Fibroblast of lung (primary cell): ENCODE results near the gene USP20. TPM values are rescaled to one million over a fixed set of nuclear protein-coding genes. Genes with fewer than 3 reads are reported as not detected.

Experiments used
- DNase-seq, 2 donors: peaks; one replicate each; pipeline versions ENCODE4 v3.0.0 to v3.0.0-alpha.2; 2010; ENCODE audit warnings: low read depth in 2 of 2
- H2AFZ ChIP-seq: 2 replicates; pipeline ENCODE4 v1.5.1; 2012; ENCODE audit warnings: low read length, control low read depth, inconsistent platforms
- H3K27ac ChIP-seq: 2 replicates; pipeline ENCODE4 v1.5.1; 2011; ENCODE audit warnings: low read length, control low read depth; ENCODE audit not compliant: insufficient read depth
- H3K27me3 ChIP-seq: 2 replicates; pipeline ENCODE4 v1.5.1; 2011; ENCODE audit warnings: mild to moderate bottlenecking, low read length; ENCODE audit not compliant: control insufficient read depth, insufficient read depth
- H3K36me3 ChIP-seq: 2 replicates; pipeline ENCODE4 v1.5.1; 2011; ENCODE audit warnings: low read length; ENCODE audit not compliant: control insufficient read depth, insufficient read depth
- H3K4me1 ChIP-seq: 2 replicates; pipeline ENCODE4 v1.5.1; 2011; ENCODE audit warnings: low read length; ENCODE audit not compliant: control insufficient read depth, insufficient read depth; ENCODE audit errors: extremely low read depth
- H3K4me2 ChIP-seq: 2 replicates; pipeline ENCODE4 v1.5.1; 2011; ENCODE audit warnings: low read length, control low read depth; ENCODE audit not compliant: insufficient read depth; ENCODE audit errors: extremely low read depth
- H3K4me3 ChIP-seq, 4 experiments: fragments of 200-600 bp in 1 of 4; sonication (generic) in 1 of 4; replicated peaks in 1 of 4; 2 replicates each; pipeline ENCODE4 v1.5.1; 2011 to 2016; ENCODE audit warnings: low read length in 4 of 4, low read depth in 3 of 4, mild to moderate bottlenecking in 3 of 4, control low read depth in 2 of 4, inconsistent platforms in 1 of 4, mixed read lengths in 1 of 4; ENCODE audit not compliant: insufficient read depth in 1 of 4; ENCODE audit errors: control extremely low read depth in 1 of 4
- H3K79me2 ChIP-seq: 2 replicates; pipeline ENCODE4 v1.5.1; 2012; ENCODE audit warnings: mild to moderate bottlenecking, low read length, inconsistent platforms; ENCODE audit not compliant: control insufficient read depth, insufficient read depth
- H3K9ac ChIP-seq: 2 replicates; pipeline ENCODE4 v1.5.1; 2011; ENCODE audit warnings: mild to moderate bottlenecking, low read length, control low read depth; ENCODE audit not compliant: insufficient read depth
- H3K9me3 ChIP-seq: 2 replicates; pipeline ENCODE4 v1.5.1; 2012; ENCODE audit warnings: low read depth, low read length; ENCODE audit not compliant: control insufficient read depth, insufficient read depth
- H4K20me1 ChIP-seq: 2 replicates; pipeline ENCODE4 v1.5.1; 2011; ENCODE audit warnings: low read length; ENCODE audit not compliant: control insufficient read depth, insufficient read depth; ENCODE audit errors: extremely low read depth
- CTCF ChIP-seq, 2 donors: IDR thresholded peaks in 1 of 2; conservative IDR thresholded peaks in 1 of 2; 1 replicate in 1 of 2; 2 replicates in 1 of 2; pipeline ENCODE4 v1.5.1; 2011 to 2012; ENCODE audit warnings: low read length in 2 of 2, control low read depth in 1 of 2, inconsistent platforms in 1 of 2, low read depth in 1 of 2, mild to moderate bottlenecking in 1 of 2
- EZH2 ChIP-seq: IDR thresholded peaks from 2 replicates; pipeline ENCODE4 v1.5.1; 2012; ENCODE audit warnings: low read length, control low read depth, mild to moderate bottlenecking; ENCODE audit errors: missing control alignments
- polyA plus RNA-seq, 2 donors: library from polyadenylated mRNA; depleted of rRNA in 1 of 2; stranded (reverse) in 1 of 2; unstranded in 1 of 2; fragments of >200 nt; gene quantifications; 2 replicates each; pipeline ENCODE4 v1.2.1, GENCODE V29; 2011 to 2012; ENCODE audit warnings: missing spikeins in 1 of 2
- total RNA-seq: library from RNA; depleted of rRNA; stranded (reverse); fragments of >200 nt; gene quantifications from 2 replicates; pipeline ENCODE4 v1.2.1, GENCODE V29; 2014

Gene USP20
- total and polyA plus RNA-seq, 2 donors (not counting 1 experiment from before 2014, with no cell fraction given): 6.7 to 12.9 TPM

- TF ChIP-seq EZH2 (no peak), CTCF (conservative IDR thresholded peaks at IDR 0.05 in 1 of 2, IDR thresholded peaks at IDR 0.05 in 1 of 2; ENCODE audit: low read depth in 1 of 2, low read length in 2 of 2) (no peak)
Measured at GRCh38 chr9:129919841-129920240, 84.6 kb downstream of the USP20 start.

DNA sequence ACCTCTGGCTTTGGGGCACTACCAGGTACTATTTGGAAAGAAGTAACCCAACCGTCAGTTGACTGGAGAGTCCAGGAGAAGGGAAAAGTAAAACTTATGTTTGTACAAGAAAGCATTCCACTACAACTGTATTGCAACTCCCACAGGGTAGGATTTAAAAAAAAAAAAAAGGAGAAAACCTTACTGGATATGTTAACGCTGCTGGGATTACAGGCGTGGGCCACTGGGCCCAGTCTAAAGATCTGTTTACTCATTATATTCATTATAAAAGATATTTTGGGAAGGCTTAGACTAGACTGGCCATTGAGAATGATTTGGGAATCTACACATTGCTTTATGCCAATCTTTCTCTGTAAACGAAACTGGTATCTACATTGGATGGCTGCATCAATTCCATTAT lies 86.6 kb downstream of the USP20 start:
- H3K36me3 ChIP-seq: peaks cover 2% of the 10 kb centered on the region
- H3K4me1 ChIP-seq: no peaks in the 10 kb centered on the region
- no peak overlapping the region for H3K9ac ChIP-seq
- TF ChIP-seq CTCF (conservative IDR thresholded peaks at IDR 0.05 in 1 of 2, IDR thresholded peaks at IDR 0.05 in 1 of 2; ENCODE audit: low read depth in 1 of 2, low read length in 2 of 2) (no peak), EZH2 (no peak)
- H2AFZ ChIP-seq: no peak overlapping the region
- H3K27ac ChIP-seq: no peak overlapping the region
- no peaks in the 10 kb centered on the region for H3K79me2 ChIP-seq
- H3K27me3 ChIP-seq: no peaks in the 10 kb centered on the region
- no peak for DNase-seq
- no peaks in the 10 kb centered on the region for H4K20me1 ChIP-seq
- no peaks in the 10 kb centered on the region for H3K9me3 ChIP-seq
- H3K4me3 ChIP-seq: no peak overlapping the region
- H3K4me2 ChIP-seq: no peak overlapping the region

More at GRCh38 chr9:129919841-129920240, 84.6 kb downstream of the USP20 start:
- Histone ChIP-seq H4K20me1 (no peaks in the 10 kb centered on the region), H3K27ac (no peak overlapping the region), H3K9ac (no peak overlapping the region), H3K4me1 (no peaks in the 10 kb centered on the region), H3K9me3 (no peaks in the 10 kb centered on the region), H3K4me3 (no peak overlapping the region), H3K27me3 (no peaks in the 10 kb centered on the region), H2AFZ (no peak overlapping the region), H3K36me3 (peaks cover 2% of the 10 kb centered on the region), H3K79me2 (no peaks in the 10 kb centered on the region), H3K4me2 (no peak overlapping the region)
- DNase-seq: no peak

DNA sequence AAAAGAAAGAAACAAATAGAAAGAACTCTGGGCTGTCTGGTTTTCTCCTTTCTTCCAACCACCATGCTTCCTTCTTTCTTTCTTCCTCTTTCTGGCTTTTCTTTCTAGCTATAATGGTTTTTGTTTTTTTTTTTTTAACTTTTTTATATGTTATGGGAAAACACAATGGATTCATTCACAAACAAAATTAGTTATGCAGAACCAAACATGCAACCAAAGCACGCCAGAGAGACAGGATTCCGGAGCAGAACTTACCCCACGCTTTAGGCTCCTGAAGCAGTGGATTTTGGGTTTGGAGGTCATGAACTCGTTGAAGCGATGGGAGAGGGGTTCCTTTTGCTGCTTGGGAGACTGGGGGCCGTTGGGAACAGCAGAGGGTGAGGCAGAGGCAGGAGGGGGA lies 88.3 kb downstream of the USP20 start:
- Histone ChIP-seq H3K4me2 (no peak overlapping the region), H2AFZ (no peak overlapping the region), H3K36me3 (peaks cover 2% of the 10 kb centered on the region), H3K27me3 (no peaks in the 10 kb centered on the region), H3K4me3 (no peak overlapping the region), H4K20me1 (no peaks in the 10 kb centered on the region), H3K27ac (no peak overlapping the region), H3K79me2 (no peaks in the 10 kb centered on the region), H3K4me1 (no peaks in the 10 kb centered on the region), H3K9ac (no peak overlapping the region), H3K9me3 (no peaks in the 10 kb centered on the region)
- TF ChIP-seq EZH2: no peak
- no peak for TF ChIP-seq CTCF (conservative IDR thresholded peaks at IDR 0.05 in 1 of 2, IDR thresholded peaks at IDR 0.05 in 1 of 2; ENCODE audit: low read depth in 1 of 2, low read length in 2 of 2)
- DNase-seq: no peak
